Cardiac fibroblast (primary cell): ENCODE measurements around the gene MAP3K14.

Source experiments
- DNase-seq, 2 donors: peaks; one replicate each; pipeline versions ENCODE4 v3.0.0 to v3.0.0-alpha.2; 2010; ENCODE audit warnings: low read depth in 2 of 2
- H3K4me3 ChIP-seq, 2 donors: replicated peaks in 1 of 2; 1 replicate in 1 of 2; 2 replicates in 1 of 2; pipeline ENCODE4 v1.5.1; 2011; ENCODE audit warnings: low read depth in 2 of 2, low read length in 2 of 2, mild to moderate bottlenecking in 2 of 2, moderate library complexity in 1 of 2
- CTCF ChIP-seq: IDR thresholded peaks from one replicate; pipeline ENCODE4 v1.5.1; 2011; ENCODE audit warnings: low read depth, mild to moderate bottlenecking, low read length, inconsistent platforms

Gene MAP3K14

GRCh38 chr17:45318561-45319230 is 1.9 kb upstream of the MAP3K14 start:
- H3K4me3 ChIP-seq = no peak overlapping the region
- no peak for TF ChIP-seq CTCF
- no peak for DNase-seq

- no peak for TF ChIP-seq CTCF
- H3K4me3 ChIP-seq = peak overlapping the region; percentile 40 to 53
- DNase-seq = peak; percentile 100
Measured at GRCh38 chr17:45317111-45317928, 500 bp upstream of the MAP3K14 start.

GRCh38 chr17:45315648-45316433 is 979 bp downstream of the MAP3K14 start:
- peak overlapping the region; percentile 76 to 81 for H3K4me3 ChIP-seq
- no peak for TF ChIP-seq CTCF
- no peak for DNase-seq

DNA sequence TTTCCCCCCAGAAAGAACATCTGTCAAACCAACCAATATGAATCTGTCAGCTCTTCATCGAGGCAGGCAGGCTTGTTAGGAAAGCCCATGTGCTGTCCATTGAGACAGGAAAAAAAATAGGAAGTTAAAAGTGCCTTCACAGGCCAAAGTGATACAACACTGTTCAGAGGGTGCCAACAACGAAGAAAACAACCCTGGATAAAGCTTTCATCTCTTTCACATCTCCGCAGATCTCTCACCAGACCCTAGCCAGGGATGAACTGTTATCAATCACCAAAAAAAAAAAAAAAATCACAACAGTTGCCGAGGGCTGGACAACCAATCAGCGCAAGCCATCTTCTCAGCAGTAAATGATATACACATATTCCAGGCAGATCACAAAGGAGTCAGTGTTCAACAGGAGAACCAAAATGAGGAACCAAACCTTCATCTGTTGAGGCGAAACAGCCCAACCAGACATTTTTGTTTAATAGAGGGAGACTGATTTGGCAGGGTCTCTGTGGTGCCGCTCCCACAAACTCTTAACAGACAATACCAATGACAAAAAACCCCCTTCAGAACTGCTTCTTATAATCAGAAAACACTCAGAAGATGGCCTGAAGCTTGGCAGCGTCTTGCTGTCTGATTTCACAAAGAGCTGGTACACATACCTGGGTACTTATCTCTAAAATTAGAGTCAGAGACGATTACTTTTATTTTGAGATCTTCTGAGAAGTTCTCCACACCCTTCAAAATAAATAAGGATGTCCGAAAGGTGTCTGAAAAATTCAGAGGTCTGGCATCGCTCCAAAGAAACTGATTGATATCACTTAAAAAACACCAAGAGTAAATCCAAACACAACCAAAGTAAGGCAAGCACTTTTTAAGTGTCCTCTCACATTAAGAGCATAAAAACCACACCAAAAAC is 1.8 kb downstream of the MAP3K14 start:
- TF ChIP-seq CTCF = no peak
- DNase-seq = no peak
- peak overlapping the region; percentile 76 to 81 for H3K4me3 ChIP-seq

GRCh38 chr17:45313996-45314740 is 2.7 kb downstream of the MAP3K14 start:
- no peak for TF ChIP-seq CTCF
- DNase-seq = no peak
- peak overlapping the region in 1 of 2 donors; percentile 76 for H3K4me3 ChIP-seq

- no peak for TF ChIP-seq CTCF
- DNase-seq = no peak
- H3K4me3 ChIP-seq = no peak overlapping the region
Measured at GRCh38 chr17:45313421-45313771, 3.4 kb downstream of the MAP3K14 start.
